GM10847 (cell line): ENCODE measurements around the gene TMEM54.

Experiments
- POLR2A ChIP-seq: IDR thresholded peaks from 2 replicates; pipeline ENCODE4 v1.6.1; 2011; ENCODE audit not compliant: insufficient read length; ENCODE audit errors: extremely low read depth

TMEM54 gene

DNA sequence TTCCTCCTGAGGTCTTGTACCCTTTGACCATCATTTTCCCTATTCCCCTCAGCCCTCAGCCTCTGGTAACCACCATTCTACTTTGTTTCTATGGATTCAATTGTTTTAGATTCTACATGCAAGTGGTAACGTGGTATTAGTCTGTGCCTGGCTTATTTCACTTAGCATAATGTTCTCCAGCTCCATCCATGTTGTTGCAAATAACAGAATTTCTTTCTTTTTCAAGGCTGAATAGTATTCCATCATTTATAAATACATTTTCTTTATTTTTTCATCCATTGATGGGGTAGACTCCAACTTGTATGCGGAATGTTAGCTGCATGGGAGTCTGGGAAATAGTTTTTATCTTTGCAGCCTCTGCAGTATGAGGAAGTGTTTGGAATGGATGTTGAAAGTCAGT lies 26.3 kb upstream of the TMEM54 start:
- TF ChIP-seq POLR2A: no peak

DNA sequence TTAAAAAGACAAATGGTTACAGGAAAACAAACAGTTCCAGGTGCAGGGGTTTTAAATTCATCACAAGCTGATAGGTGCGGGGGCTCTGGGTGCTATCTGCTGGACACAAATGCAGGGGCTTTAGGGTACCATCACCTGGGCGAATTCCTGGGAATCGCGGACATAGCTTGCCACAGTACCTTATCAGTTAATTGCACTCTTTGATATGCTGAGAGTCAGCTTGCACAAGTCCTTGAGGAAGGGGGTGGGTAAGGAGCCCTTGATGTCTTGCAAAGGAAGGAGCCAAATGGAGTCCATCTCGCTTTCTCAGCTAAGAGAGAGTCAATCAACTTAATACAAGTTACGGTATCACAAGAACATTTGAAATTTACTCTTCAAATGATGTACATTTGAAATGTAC lies 25.4 kb upstream of the TMEM54 start:
- TF ChIP-seq POLR2A: no peak

DNA sequence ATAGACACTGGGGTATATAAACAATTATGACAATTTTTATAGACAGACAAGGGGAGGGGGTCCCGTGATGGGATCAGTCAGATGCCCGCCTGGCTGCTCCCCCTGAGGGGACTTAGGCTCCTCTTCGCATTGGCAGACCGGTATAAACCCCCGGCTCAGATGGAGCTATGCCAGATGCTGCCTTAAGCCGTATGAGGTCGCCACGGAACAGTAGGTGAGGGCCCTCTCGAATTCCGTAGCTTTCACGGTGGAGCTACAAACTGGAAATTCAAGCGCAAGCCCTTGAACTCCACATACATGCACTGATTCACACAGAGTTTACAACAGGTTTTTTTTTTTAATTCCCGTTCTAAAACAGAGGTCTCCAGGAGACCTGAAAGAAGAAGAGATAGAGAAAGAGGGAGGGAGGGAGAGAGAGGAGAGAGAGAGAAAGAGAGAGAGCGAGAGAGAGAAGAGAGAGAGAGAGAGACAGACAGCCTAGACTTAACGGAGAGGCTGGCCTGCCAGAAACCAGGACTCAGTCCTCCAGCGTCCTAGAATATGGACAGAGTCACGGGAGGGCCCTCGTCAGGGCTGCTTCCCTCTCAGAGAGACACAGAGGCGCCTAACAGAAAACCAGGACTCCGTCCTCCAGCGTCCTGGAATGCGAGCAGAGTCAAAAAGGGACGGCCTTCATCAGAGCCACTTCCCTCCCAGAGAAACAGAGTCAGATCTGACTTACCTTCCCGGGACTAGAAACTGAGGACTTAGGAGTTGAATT lies 24.4 kb upstream of the TMEM54 start:
- no peak for TF ChIP-seq POLR2A

DNA sequence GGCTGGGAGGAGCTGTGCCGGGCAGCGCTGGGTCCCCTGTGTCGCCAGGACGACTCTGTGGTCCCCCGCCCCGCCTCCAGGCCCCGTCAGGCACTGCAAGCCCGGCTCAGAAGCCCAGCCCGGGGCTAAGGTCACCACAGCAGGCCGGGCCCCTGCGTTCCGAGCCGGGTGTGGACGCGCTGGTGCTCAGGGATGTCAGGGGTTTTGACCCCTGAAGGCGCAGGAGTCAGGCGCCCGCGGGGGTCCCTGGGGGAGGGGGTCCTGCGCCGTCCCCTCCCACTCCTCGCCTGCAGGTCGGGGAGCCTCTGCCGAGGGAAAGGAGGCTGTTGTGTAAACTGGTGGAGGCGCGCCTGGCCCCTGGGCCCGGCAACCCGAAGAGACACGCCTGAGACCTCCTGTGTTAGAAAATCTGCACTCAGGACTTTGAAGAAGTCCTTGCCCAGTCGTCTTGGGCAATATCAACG lies 23.7 kb upstream of the TMEM54 start:
- no peak for TF ChIP-seq POLR2A

DNA sequence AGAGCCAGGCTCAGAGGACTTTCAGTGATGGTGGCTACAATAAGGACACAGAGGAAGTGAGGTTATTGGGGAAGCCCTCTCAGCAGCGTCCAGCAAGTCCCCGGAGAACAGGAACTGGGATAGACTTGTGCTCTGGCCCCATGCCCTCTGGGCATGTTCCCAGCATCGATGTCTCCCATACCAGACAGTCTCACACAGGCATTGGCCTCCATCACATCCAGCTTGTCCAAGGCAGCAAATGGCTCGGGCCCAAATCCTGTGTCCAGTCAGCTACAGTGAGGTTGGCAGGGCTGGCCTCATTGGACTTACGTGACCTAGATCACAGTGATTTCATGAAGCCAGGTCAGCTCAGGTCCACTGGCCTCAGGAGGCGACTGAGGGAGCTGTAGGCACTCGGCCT lies 19.6 kb upstream of the TMEM54 start:
- no peak for TF ChIP-seq POLR2A

DNA sequence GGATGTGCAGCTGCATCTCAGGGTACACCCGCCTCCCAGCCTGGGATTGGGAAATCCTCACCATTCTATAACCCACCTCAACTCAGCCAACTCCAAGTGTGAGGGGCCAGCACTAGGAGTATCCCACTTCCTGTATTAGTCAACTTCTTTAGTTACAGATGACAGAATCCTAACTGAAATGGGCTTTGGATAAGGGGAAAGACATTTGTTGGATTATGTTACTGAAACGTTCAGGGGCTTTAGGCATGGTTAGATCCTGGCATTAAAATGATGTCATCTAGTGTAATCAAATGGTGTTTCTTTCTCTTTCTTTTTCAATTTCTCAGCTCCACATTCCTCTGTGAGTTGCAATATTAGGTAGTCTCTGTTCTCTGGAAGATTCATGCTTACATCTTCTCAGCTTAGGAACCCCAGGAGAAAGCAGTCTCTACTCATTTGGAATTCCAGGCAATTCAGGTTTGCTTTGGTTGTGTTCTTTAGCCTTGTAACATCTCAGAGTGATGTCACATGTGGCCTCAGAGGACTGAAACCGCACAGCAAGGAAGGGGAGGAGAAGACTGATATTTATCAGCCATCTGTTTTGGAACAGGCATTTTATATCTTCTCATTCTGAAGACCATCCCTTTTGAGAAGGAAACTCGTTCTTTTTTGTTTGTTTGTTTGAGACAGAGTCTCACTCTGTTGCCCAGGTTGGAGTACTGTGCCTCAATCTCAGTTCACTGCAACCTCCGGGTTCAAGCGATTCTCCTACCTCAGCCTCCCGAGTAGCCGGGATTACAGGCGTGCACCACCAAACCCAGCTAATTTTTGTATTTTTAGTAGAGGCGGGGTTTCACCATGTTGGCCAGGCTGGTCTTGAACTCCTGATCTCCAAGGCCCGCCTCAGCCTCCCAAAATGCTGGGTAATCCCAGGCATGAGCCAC lies 18.9 kb upstream of the TMEM54 start:
- TF ChIP-seq POLR2A: no peak

DNA sequence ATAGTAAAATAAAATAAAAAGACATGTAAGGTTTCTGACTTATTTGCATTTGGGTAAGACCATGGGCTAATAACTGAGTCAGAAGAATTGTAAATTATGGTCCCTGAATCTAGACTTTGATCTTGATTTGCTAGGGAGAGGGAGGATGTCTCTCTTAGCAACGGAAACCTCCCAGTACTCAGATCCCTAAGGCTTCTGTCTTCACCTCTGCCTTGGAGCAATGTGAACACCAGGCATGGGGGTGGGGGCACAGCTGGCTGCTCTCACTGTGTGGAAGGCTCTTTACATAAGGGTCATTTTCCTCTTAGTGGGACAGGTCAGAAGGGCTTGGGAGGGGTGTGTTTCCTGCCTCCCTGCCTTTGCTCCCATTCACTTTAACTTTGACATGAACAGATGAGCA lies 17.0 kb upstream of the TMEM54 start:
- no peak for TF ChIP-seq POLR2A

DNA sequence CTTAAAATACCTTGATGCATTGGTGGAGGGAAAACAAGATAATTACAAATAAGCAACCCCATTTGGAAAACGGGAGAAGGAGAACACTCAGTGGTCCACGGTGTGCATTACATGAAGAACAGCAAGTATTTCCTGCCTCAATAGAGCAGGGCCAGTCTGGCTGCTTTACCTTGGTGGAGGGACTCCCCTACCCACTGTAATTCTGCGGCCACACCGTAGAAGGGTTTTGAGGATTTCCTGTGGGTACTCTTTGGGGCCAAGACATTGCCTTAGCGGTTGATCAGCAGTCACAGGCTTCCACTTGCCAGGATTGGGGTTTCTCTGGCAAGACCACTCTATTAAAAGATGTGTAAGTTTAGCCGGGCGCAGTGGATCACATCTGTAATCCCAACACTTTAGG lies 16.3 kb upstream of the TMEM54 start:
- TF ChIP-seq POLR2A: no peak

DNA sequence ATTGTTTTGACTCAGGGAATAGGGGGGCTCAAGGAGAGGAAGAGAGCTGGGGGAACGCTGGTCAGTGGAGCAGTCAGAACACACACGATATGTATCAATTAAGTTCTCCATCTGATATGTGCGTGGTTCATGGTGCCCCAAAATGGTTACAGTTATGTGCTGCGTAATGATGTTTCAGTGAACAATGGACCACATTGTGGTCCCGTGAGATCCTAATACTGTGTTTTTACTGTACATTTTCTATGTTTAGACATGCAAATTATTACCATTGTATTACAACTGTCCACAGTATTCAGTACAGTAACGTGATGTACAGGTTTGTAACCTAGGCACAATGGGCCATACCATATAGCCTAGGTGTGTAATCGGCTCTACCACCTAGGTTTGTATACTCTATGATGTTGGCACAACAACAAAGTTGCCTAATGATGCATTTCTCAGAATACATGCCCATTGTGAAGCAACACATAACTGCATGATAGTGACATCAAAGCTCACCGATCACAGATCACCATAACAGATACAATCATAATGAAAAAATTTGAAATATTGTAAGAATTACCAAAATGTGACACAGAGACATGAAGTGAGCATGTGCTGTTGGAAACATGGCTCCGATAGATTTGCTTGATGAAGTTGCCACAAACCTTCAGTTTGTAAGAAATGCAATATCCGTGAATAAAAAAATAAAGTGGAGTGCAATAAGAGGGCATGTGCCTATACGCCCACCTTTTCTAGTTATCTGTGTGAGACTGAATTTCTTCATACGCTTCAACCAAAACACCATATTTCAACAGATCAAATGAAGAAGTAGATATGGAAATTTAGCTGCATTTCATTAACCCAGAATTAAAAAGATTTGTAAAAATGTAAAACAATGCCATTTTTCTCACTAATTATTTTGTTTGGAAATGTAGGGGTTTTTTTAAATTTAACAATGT lies 14.8 kb upstream of the TMEM54 start:
- TF ChIP-seq POLR2A: no peak

DNA sequence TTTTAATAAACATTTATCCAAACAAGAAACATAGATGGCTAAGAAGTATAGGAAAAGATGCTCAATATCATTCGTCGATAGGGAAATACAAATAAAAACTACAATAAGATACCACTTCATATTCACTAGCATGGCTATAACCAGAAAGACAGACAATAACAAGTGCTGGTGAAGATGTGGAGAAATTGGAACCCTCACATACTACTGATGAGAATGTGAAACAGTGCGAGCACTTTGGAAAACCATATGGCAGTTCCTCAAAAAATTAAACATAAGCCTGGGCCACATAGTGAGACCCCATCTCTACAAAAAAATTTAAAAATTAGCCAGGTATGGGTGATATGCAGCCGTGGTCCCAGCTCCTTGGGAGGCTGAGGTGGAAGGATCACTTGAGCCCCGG lies 9.1 kb upstream of the TMEM54 start:
- no peak for TF ChIP-seq POLR2A

DNA sequence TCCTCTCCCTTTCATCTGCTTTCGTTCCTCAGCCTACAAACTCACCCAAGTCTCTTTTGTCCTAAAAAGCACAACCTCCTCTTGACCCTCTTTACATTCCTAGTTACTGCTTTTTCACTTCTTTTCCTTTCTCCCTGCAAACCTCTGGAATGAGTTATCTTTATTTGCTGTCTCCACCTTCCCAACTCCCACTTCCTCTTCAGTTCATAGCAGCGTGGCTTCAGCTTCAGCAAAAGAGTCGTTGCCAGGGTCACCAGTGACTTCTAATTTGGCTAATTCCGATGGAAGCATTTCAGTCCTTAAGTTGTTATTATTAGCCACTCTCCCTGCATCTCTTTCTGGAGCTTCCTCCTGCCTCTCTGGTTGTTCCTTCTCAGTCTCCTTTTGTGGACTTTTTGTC lies 6.2 kb upstream of the TMEM54 start:
- no peak for TF ChIP-seq POLR2A

DNA sequence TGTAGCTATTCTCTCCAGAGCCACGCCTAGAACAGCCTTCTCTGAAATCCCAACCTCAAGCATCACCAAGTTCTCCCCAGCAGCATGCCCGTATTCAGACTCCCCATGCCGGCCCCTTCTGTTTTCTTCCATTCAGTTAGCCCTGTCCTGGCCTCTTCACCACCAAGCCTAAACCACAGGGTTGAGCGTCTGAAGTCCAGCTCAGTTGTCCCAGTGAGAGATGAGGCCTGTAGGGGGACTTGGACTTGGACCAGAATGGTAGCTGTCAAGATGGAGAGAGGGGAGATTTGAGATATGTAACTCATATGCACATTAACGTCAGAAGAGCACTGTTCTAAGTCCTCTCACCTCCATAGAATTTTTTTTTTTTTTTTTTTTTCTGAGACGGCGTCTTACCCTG lies 5.5 kb upstream of the TMEM54 start:
- TF ChIP-seq POLR2A: no peak

DNA sequence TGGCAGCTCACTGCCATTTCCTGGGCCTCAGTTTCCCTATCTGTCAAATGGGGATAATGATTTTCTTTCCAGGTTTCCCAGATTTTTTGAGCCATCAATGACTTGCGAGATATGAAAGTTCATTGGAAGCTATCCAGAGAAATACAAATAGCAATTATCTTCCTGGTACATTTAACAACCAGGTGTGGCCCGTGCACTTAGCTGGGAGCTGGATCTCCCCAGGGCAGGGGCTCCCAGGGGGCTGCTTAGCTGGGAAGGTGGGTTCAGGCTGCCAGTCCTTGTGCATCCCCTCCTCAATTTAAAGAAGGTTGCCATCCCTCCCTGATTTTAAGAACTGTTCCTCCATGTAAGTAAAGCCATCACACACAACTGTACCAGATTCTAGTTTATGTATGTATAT lies 3.6 kb upstream of the TMEM54 start:
- no peak for TF ChIP-seq POLR2A

DNA sequence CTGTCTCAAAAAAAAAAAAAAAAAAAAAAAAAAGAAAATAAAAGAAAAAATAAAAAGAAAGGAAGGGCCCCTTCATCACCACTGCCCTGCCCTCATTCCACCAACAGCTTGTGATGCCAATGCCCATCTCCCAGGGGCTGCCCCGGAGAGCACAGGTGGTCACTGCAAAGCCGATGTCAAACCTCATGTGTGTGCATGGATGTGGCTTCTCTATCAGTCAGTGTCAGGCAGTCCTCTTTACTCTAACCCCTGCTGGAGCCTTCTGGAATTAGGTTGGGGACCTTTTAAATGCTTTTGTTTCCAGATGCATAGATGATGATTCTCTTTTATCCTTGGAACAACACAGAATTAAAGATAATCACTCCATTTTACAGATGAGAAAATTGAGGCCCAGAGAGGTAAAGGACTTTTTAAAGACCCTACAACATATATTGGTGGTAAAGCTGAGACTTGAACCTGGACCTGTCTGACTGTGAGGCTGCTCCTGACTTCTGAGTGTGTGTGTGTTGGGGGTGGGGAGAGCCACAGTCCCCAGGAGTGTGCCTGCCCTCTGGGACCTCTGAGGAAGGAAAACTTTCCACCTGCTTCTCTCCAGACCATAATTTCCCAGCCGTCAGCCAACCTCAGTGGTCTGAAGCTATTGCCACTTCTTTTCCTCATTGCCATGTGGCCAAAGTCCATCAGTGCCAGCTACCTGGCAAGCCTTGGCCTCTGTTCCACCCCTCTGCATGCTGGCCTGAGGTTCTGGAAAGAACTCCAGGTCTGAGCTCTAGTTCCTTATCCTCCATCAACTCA lies 3.0 kb upstream of the TMEM54 start:
- no peak for TF ChIP-seq POLR2A
